ENCODE results near the gene EGFLAM.
"Not testable (repeated sequence)": the region's sequence is repeated elsewhere in the genome, so short reads cannot be mapped to it uniquely, and the experiment has no call there.

EGFLAM gene

GRCh38 chr5:38329132-38329715, 70.9 kb downstream of the EGFLAM start:
- no peak for DNase-seq (ENCODE audit: low spot score)

- no peak for DNase-seq (ENCODE audit: low spot score)
Observed at GRCh38 chr5:38330207-38330606, 71.8 kb downstream of the EGFLAM start.

GRCh38 chr5:38331831-38332230, 73.5 kb downstream of the EGFLAM start:
- DNase-seq (ENCODE audit: low spot score), result no peak

- DNase-seq (ENCODE audit: low spot score), result not testable (repeated sequence)
Observed at GRCh38 chr5:38333181-38333580, 74.8 kb downstream of the EGFLAM start.

GRCh38 chr5:38338455-38338854, 80.1 kb downstream of the EGFLAM start:
- no peak for DNase-seq (ENCODE audit: low spot score)

GRCh38 chr5:38339446-38339845, 81.1 kb downstream of the EGFLAM start:
- DNase-seq (ENCODE audit: low spot score), result no peak

GRCh38 chr5:38341056-38341455, 82.7 kb downstream of the EGFLAM start:
- no peak for DNase-seq (ENCODE audit: low spot score)

GRCh38 chr5:38341641-38342040, 83.3 kb downstream of the EGFLAM start:
- no peak for DNase-seq (ENCODE audit: low spot score)

- no peak for DNase-seq (ENCODE audit: low spot score)
Observed at GRCh38 chr5:38342261-38342660, 83.9 kb downstream of the EGFLAM start.

GRCh38 chr5:38344891-38345290, 86.5 kb downstream of the EGFLAM start:
- no peak for DNase-seq (ENCODE audit: low spot score)

- DNase-seq (ENCODE audit: low spot score), result no peak
Observed at GRCh38 chr5:38346593-38346992, 88.2 kb downstream of the EGFLAM start.

- no peak for DNase-seq (ENCODE audit: low spot score)
Observed at GRCh38 chr5:38347040-38347763, 88.8 kb downstream of the EGFLAM start.

GRCh38 chr5:38347896-38348295, 89.5 kb downstream of the EGFLAM start:
- DNase-seq (ENCODE audit: low spot score), result no peak

- no peak for DNase-seq (ENCODE audit: low spot score)
Observed at GRCh38 chr5:38360323-38361061, 102.1 kb downstream of the EGFLAM start.

GRCh38 chr5:38362713-38363112, 104.4 kb downstream of the EGFLAM start:
- DNase-seq (ENCODE audit: low spot score), result no peak

GRCh38 chr5:38364825-38365224, 106.5 kb downstream of the EGFLAM start:
- DNase-seq (ENCODE audit: low spot score), result no peak

GRCh38 chr5:38367410-38367809, 109.1 kb downstream of the EGFLAM start:
- DNase-seq (ENCODE audit: low spot score), result no peak

GRCh38 chr5:38367966-38368365, 109.6 kb downstream of the EGFLAM start:
- DNase-seq (ENCODE audit: low spot score), result no peak

- no peak for DNase-seq (ENCODE audit: low spot score)
Observed at GRCh38 chr5:38369692-38370091, 111.3 kb downstream of the EGFLAM start.

GRCh38 chr5:38370358-38371100, 112.2 kb downstream of the EGFLAM start:
- no peak for DNase-seq (ENCODE audit: low spot score)

GRCh38 chr5:38371596-38371995, 113.2 kb downstream of the EGFLAM start:
- no peak for DNase-seq (ENCODE audit: low spot score)

- no peak for DNase-seq (ENCODE audit: low spot score)
Observed at GRCh38 chr5:38373743-38374142, 115.4 kb downstream of the EGFLAM start.

GRCh38 chr5:38375423-38375822, 117.1 kb downstream of the EGFLAM start:
- no peak for DNase-seq (ENCODE audit: low spot score)

Data from hematopoietic multipotent progenitor cell treated with erythropoietin and hydrocortisone succinate and interleukin-3 and kit ligand, for 15 days (in vitro differentiated cells).